ENCODE results near the gene EFNA4. TPM values are rescaled to one million over a fixed set of nuclear protein-coding genes. Genes with fewer than 3 reads are reported as not detected.

EFNA4 gene
- total RNA-seq, 2 donors from 2014 or later, result 4.7 to 5.6 TPM

DNA sequence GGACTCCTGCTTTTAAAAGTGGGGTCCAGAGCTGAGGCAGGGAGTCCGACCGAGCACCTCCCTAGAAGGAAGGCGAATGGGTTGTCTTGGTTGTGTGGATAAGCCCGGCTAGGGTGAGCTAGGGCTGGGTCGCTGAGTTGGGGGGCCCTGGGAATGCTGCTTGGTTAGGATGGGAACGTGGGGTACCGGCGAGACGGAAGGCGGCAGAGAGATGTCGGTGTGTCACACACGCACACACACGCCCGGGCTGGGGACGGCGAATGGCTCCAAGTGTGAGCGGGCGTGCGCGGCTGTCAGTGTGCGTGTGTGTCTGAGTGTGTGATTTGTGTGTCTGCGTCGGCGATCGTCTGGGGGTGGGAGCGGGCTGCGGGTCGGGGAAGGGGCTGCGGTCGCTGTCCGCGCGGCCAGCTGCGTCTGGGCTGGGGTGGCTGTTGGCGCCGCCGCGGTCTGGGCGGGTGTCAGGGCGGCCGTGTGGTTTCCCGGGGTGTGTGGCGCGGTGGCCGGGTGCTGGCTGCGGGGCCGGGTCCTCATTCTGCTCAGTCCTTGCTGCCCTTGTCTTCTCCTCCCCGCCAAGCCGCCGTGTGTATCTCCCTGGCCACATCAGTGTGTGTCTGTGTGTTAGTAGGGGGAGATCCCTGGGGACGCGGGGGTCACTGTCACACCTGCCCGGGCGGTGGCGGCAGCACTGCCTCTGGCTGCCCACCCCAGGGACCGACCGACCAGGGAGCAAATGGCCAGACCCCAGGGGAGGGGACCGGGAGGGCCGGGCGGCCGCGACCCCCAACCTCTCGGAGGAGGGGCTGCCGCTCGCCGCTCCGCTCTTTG, 16.2 kb downstream of the EFNA4 start:
- peaks cover 54% of the 10 kb centered on the region for H3K4me1 ChIP-seq
- intact Hi-C loops (cut with DNase I), result no loop called here
- DNase-seq (peak in 1 of 4 donors; percentile 39), ATAC-seq (no peak)
- TF ChIP-seq POLR2A (IDR thresholded peaks at IDR 0.05), result no peak
- TF ChIP-seq, protein P1, sequence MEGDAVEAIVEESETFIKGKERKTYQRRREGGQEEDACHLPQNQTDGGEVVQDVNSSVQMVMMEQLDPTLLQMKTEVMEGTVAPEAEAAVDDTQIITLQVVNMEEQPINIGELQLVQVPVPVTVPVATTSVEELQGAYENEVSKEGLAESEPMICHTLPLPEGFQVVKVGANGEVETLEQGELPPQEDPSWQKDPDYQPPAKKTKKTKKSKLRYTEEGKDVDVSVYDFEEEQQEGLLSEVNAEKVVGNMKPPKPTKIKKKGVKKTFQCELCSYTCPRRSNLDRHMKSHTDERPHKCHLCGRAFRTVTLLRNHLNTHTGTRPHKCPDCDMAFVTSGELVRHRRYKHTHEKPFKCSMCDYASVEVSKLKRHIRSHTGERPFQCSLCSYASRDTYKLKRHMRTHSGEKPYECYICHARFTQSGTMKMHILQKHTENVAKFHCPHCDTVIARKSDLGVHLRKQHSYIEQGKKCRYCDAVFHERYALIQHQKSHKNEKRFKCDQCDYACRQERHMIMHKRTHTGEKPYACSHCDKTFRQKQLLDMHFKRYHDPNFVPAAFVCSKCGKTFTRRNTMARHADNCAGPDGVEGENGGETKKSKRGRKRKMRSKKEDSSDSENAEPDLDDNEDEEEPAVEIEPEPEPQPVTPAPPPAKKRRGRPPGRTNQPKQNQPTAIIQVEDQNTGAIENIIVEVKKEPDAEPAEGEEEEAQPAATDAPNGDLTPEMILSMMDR (IDR thresholded peaks at IDR 0.05), result no peak
- H3K4me3 ChIP-seq, result no peak overlapping the region
- H3K9me3 ChIP-seq, result no peaks in the 10 kb centered on the region
- no peaks in the 10 kb centered on the region for H3K36me3 ChIP-seq (replicated peaks in 1 of 2; ENCODE audit: insufficient read depth in 1 of 2, low read depth in 2 of 2)
- 0 to 12% methylated on average over 5 to 67 of the region's 67 CpGs for WGBS, 2 donors
- H3K27me3 ChIP-seq, result peaks cover 4 to 44% of the 10 kb centered on the region in 2 donors
- H3K27ac ChIP-seq, result no peak overlapping the region

DNA sequence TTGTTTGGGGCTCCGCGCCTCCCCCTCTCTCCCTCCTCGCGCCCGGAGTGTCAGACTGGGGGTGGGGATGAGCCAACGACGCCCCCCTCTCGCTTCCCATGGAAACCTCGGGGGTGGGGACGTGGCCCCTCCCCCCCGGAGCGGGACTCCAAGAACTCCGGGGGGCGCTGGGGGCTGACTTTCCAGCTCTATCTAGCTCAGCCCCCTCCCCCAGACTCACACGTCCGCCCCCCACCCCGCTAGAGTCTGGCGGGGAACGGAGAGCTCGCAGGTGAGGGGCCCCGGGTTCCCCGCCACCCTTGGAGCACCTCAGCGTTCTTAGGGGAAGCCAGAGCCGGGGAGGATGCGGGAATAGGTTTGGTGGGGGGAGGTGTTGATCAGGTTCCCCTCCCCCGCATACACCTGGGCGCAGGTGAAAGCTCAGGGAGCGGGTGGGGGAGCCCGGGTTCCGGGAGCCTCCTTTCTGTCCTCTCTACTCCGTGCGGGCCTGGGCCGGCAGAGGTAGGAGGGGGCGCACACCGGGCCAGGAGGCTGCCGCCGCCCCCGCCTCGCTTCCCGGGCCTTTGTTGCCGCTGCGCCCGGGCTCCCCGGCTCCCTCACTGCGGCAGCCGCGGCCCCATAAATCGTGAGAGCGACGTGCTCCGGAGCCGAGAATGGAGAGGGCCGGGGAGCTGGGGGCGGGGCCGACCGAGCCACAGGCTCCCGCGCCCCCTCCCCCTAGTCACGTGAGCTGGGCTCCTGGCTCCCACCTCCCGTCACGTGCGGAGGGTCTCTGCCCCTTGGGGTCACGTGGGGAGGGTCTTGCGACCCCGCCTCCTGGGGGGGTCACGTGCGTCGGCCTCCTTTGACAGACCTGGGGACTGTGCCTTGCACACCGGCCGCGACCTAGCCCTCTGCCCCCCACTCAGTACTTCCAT, 17.0 kb downstream of the EFNA4 start:
- H3K9me3 ChIP-seq, result no peaks in the 10 kb centered on the region
- ATAC-seq (no peak), DNase-seq (peak in 3 of 4 donors; percentile 25 to 53 (median 26))
- 0 to 1% methylated on average over 1 to 70 of the region's 71 CpGs for WGBS, 2 donors
- no peak overlapping the region for H3K27ac ChIP-seq
- no peaks in the 10 kb centered on the region for H3K36me3 ChIP-seq (replicated peaks in 1 of 2; ENCODE audit: insufficient read depth in 1 of 2, low read depth in 2 of 2)
- no peak overlapping the region for H3K4me3 ChIP-seq
- peaks cover 57% of the 10 kb centered on the region for H3K4me1 ChIP-seq
- H3K27me3 ChIP-seq, result peaks cover 4 to 44% of the 10 kb centered on the region in 2 donors
- TF ChIP-seq, protein P1 (IDR thresholded peaks at IDR 0.05), result no peak
- intact Hi-C loops (cut with DNase I), result no loop called here

DNA sequence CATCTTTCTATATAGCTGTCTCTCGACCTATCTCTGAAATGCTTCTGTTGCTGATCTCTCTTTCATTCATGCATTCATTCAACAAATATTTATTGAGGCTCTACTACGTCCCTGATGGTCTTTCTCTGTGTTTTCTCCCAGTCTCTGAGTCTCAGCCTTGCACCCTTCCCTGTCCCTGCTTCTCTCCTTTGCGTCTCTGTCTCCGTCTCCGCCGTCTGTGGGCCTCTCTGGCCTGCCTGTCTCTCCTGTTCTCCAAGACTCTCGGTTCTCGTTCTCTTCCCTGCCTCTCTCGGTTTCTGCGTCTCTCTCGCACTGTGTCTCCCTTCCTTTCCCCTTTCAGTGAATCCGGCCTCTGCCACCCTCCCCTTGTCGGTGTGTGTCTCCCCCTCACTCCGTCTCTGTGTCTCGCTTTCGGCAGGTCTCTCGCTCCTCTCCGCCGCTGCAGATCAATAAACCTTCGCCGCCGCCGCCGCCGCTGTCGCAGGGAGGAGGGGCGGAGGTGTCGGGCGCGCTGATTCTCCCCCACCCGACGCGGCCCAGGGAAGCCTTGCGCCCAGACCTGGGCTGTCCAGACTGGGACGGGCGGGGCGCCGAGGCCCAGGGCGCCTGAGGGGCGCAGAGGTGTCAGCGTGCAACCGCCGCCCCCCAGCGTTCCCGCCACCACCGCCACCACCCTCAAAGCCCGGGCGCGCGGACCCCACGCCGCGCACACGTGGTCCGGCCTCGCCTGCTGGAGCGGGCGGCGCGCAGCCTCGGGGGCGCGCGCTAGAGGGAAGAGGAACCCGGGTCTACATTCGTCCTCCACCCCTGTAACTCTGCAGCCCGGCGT, 18.1 kb downstream of the EFNA4 start:
- 3 to 6% methylated on average over 24 to 60 of the region's 68 CpGs for WGBS, 2 donors
- Histone ChIP-seq H3K27me3 (peaks cover 4 to 44% of the 10 kb centered on the region in 2 donors), H3K4me3 (no peak overlapping the region), H3K36me3 (replicated peaks in 1 of 2; ENCODE audit: insufficient read depth in 1 of 2, low read depth in 2 of 2) (no peaks in the 10 kb centered on the region), H3K27ac (no peak overlapping the region), H3K4me1 (peaks cover 67% of the 10 kb centered on the region), H3K9me3 (no peaks in the 10 kb centered on the region)
- ATAC-seq, result no peak
- DNase-seq, result no peak
- intact Hi-C loops (cut with DNase I), result no loop called here
- TF ChIP-seq, protein P1 (IDR thresholded peaks at IDR 0.05), result no peak
- no peak for TF ChIP-seq POLR2A (IDR thresholded peaks at IDR 0.05)

DNA sequence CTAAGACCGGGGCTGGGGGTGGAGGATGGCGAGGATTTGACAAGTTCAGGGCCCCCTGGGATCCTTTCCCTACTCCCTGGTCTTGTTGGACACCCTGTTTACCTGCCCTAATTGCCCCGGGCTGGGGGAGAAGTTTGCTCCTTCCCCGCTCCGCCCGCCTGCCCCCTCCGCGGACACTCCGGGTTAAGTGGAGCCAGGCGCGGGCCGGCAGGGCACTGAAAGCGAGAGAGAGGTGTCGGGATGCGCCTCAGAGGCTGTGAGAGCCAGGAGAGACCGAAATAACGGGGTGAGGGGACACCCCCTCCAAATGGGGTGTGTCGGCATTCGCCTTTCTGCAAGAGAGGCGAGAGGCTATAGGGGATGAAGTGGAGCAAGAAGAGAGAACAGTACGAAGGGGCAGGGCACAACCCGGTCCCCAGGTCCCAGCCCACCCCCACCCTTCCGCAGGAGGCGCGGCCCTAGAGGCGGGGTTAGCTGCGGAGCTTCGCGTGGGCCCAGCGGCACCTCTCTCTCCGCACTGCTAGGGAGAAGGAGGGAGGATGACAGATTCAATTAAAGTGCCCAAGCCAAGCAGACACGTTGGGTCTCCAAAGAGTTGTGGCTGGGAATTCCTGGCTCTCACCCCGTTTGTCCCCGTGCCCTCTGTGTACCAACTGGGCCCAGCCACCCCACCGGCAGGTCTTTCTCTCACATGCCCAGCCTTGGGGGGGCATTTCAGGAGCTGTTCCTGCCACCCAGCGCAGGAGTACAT, 18.9 kb downstream of the EFNA4 start:
- ATAC-seq (no peak), DNase-seq (no peak)
- 12 to 14% methylated on average over 28 to 36 of the region's 36 CpGs for WGBS, 2 donors
- H3K4me3 ChIP-seq, result no peak overlapping the region
- intact Hi-C loops (cut with DNase I), result no loop called here
- no peaks in the 10 kb centered on the region for H3K36me3 ChIP-seq (replicated peaks in 1 of 2; ENCODE audit: insufficient read depth in 1 of 2, low read depth in 2 of 2)
- H3K27ac ChIP-seq, result no peak overlapping the region
- peaks cover 67% of the 10 kb centered on the region for H3K4me1 ChIP-seq
- peaks cover 4 to 44% of the 10 kb centered on the region in 2 donors for H3K27me3 ChIP-seq
- no peaks in the 10 kb centered on the region for H3K9me3 ChIP-seq
- TF ChIP-seq POLR2A (IDR thresholded peaks at IDR 0.05), result no peak
- TF ChIP-seq, protein P1 (IDR thresholded peaks at IDR 0.05), result no peak

All from body of pancreas (tissue), 4 donors.